Neural cell (in vitro differentiated cells): Measurements from ENCODE around the gene LRRC73. TPM values are rescaled to one million over a fixed set of nuclear protein-coding genes. Genes with fewer than 3 reads are reported as not detected.
"Not testable (repeated sequence)": the region's sequence is repeated elsewhere in the genome, so short reads cannot be mapped to it uniquely, and the experiment has no call there.

Source experiments
- H2AFZ ChIP-seq: fragments of 200-600, 300-800 bp; sonication (generic), shearing (Covaris generic); 2 replicates; pipeline ENCODE4 v1.6.0; 2014; ENCODE audit warnings: low read depth, mild to moderate bottlenecking, antibody characterized with exemption, low read length, moderate library complexity
- H3F3A ChIP-seq: fragments of 200-600 bp; shearing (Covaris generic); 2 replicates; pipeline ENCODE4 v1.6.1; 2016; ENCODE audit warnings: mild to moderate bottlenecking, moderate library complexity, mixed read lengths, antibody characterized with exemption, low read length; ENCODE audit not compliant: insufficient read depth, poor library complexity, severe bottlenecking
- H3K27ac ChIP-seq: fragments of 200-600, 300-800 bp; sonication (generic), shearing (Covaris generic); 2 replicates; pipeline ENCODE4 v1.5.1; 2014; ENCODE audit warnings: mild to moderate bottlenecking, low read length, moderate library complexity
- H3K27me3 ChIP-seq: fragments of 300-800, 200-600 bp; sonication (generic), shearing (Covaris generic); 2 replicates; pipeline ENCODE4 v1.6.0; 2014; ENCODE audit warnings: mild to moderate bottlenecking, low read depth, low read length, moderate library complexity; ENCODE audit not compliant: insufficient read depth
- H3K36me3 ChIP-seq: fragments of 300-800, 200-600 bp; sonication (generic), shearing (Covaris generic); 2 replicates; pipeline ENCODE4 v1.5.1; 2014; ENCODE audit warnings: mild to moderate bottlenecking, antibody characterized with exemption, low read length, moderate library complexity; ENCODE audit not compliant: insufficient read depth
- H3K4me2 ChIP-seq: fragments of 300-800, 200-600 bp; sonication (generic), shearing (Covaris generic); 2 replicates; pipeline ENCODE4 v1.6.0; 2014; ENCODE audit warnings: mild to moderate bottlenecking, low read length
- H3K4me3 ChIP-seq: fragments of 300-800, 200-600 bp; sonication (generic), shearing (Covaris generic); 2 replicates; pipeline ENCODE4 v1.5.1; 2014; ENCODE audit warnings: mild to moderate bottlenecking, low read length, moderate library complexity
- H3K79me2 ChIP-seq: fragments of 200-600 bp; shearing (Covaris generic); replicated peaks from 2 replicates; pipeline ENCODE4 v1.6.0; 2014; ENCODE audit warnings: mild to moderate bottlenecking, low read length, moderate library complexity; ENCODE audit not compliant: insufficient read depth
- H3K9ac ChIP-seq: fragments of 300-800, 200-600 bp; sonication (generic), shearing (Covaris generic); 2 replicates; pipeline ENCODE4 v1.6.1; 2016; ENCODE audit warnings: mild to moderate bottlenecking, low read length, mixed read lengths
- H3K9me2 ChIP-seq: fragments of 200-600 bp; shearing (Covaris generic); 2 replicates; pipeline ENCODE4 v1.6.1; 2016; ENCODE audit warnings: mild to moderate bottlenecking, low read length, mixed read lengths; ENCODE audit not compliant: insufficient read depth
- H3K9me3 ChIP-seq: fragments of 200-600, 300-800 bp; sonication (generic), shearing (Covaris generic); 2 replicates; pipeline ENCODE4 v1.6.1; 2016; ENCODE audit warnings: mild to moderate bottlenecking, mixed run types, low read length, moderate library complexity, mixed read lengths
- H4K20me1 ChIP-seq: fragments of 200-600 bp; shearing (Covaris generic); 2 replicates; pipeline ENCODE4 v1.6.1; 2016; ENCODE audit warnings: mild to moderate bottlenecking, mixed run types; ENCODE audit not compliant: insufficient read depth
- EP300 ChIP-seq: fragments of 450-650 bp; conservative IDR thresholded peaks from 2 replicates; pipeline ENCODE4 v1.6.1; 2014; ENCODE audit warnings: antibody characterized with exemption, mild to moderate bottlenecking, moderate library complexity; ENCODE audit not compliant: poor library complexity, severe bottlenecking
- MXI1 ChIP-seq: fragments of 450-650 bp; conservative IDR thresholded peaks from 2 replicates; pipeline ENCODE4 v1.6.1; 2014; ENCODE audit warnings: antibody characterized with exemption, mild to moderate bottlenecking; ENCODE audit not compliant: poor library complexity, severe bottlenecking
- POLR2AphosphoS5 ChIP-seq: IDR thresholded peaks from 2 replicates; pipeline ENCODE4 v1.6.1; 2012
- RAD21 ChIP-seq: fragments of 450-650 bp; conservative IDR thresholded peaks from 2 replicates; pipeline ENCODE4 v1.6.1; 2014; ENCODE audit warnings: antibody characterized with exemption, mild to moderate bottlenecking, moderate library complexity
- SMC3 ChIP-seq: fragments of 450-650 bp; conservative IDR thresholded peaks from 2 replicates; pipeline ENCODE4 v1.6.1; 2014; ENCODE audit warnings: antibody characterized with exemption, mild to moderate bottlenecking, moderate library complexity; ENCODE audit not compliant: poor library complexity
- TAF1 ChIP-seq: IDR thresholded peaks from 2 replicates; pipeline ENCODE4 v1.6.1; 2012; ENCODE audit warnings: low read depth
- polyA plus RNA-seq: library from polyadenylated mRNA; depleted of rRNA; stranded (reverse); fragments of >200 nt; gene quantifications from 2 replicates; pipeline ENCODE4 v1.2.3, GENCODE V29; 2014
- TF ChIP-seq, protein P1 (sequence below): IDR thresholded peaks from 2 replicates; pipeline ENCODE4 v1.6.1; 2012; ENCODE audit warnings: borderline replicate concordance
- TF ChIP-seq, protein P2 (sequence below): fragments of 450-650 bp; IDR thresholded peaks from 2 replicates; pipeline ENCODE4 v1.5.1; 2014; ENCODE audit warnings: antibody characterized with exemption, mild to moderate bottlenecking, moderate library complexity; ENCODE audit not compliant: poor library complexity, severe bottlenecking

LRRC73 gene
- polyA plus RNA-seq, 1 donor from 2014 or later = 4.7 TPM

DNA sequence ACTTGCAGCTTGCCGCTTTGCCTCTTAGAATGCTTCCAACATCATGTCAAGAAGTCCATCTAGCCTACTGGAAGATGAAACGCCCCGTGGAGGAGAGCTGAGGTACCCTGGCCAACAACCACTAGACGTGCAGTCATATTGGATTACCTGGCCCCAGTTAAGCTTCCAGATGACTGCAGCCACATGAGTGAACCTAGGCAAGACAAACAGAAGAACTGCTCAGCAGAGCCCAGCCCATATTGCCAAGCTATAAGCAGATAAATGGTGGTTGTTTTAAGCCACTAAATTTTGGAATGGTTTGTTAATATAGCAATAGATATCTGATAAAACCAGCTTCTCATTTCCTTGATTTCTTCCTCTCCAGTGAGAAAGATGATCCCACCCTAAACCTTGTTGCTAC is 50.1 kb downstream of the LRRC73 start:
- Histone ChIP-seq H3F3A (no peaks in the 10 kb centered on the region), H2AFZ (no peak overlapping the region), H3K9me2 (no peaks in the 10 kb centered on the region), H3K27me3 (peaks cover 3% of the 10 kb centered on the region), H3K4me3 (no peak overlapping the region), H3K36me3 (no peaks in the 10 kb centered on the region), H3K4me2 (no peak overlapping the region), H3K9ac (no peak overlapping the region), H4K20me1 (no peaks in the 10 kb centered on the region), H3K79me2 (no peaks in the 10 kb centered on the region), H3K9me3 (no peaks in the 10 kb centered on the region), H3K27ac (no peak overlapping the region)
- TF ChIP-seq EP300 = no peak
- no peak for TF ChIP-seq POLR2AphosphoS5
- TF ChIP-seq TAF1 = no peak
- TF ChIP-seq, protein P1, sequence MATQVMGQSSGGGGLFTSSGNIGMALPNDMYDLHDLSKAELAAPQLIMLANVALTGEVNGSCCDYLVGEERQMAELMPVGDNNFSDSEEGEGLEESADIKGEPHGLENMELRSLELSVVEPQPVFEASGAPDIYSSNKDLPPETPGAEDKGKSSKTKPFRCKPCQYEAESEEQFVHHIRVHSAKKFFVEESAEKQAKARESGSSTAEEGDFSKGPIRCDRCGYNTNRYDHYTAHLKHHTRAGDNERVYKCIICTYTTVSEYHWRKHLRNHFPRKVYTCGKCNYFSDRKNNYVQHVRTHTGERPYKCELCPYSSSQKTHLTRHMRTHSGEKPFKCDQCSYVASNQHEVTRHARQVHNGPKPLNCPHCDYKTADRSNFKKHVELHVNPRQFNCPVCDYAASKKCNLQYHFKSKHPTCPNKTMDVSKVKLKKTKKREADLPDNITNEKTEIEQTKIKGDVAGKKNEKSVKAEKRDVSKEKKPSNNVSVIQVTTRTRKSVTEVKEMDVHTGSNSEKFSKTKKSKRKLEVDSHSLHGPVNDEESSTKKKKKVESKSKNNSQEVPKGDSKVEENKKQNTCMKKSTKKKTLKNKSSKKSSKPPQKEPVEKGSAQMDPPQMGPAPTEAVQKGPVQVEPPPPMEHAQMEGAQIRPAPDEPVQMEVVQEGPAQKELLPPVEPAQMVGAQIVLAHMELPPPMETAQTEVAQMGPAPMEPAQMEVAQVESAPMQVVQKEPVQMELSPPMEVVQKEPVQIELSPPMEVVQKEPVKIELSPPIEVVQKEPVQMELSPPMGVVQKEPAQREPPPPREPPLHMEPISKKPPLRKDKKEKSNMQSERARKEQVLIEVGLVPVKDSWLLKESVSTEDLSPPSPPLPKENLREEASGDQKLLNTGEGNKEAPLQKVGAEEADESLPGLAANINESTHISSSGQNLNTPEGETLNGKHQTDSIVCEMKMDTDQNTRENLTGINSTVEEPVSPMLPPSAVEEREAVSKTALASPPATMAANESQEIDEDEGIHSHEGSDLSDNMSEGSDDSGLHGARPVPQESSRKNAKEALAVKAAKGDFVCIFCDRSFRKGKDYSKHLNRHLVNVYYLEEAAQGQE = no peak

DNA sequence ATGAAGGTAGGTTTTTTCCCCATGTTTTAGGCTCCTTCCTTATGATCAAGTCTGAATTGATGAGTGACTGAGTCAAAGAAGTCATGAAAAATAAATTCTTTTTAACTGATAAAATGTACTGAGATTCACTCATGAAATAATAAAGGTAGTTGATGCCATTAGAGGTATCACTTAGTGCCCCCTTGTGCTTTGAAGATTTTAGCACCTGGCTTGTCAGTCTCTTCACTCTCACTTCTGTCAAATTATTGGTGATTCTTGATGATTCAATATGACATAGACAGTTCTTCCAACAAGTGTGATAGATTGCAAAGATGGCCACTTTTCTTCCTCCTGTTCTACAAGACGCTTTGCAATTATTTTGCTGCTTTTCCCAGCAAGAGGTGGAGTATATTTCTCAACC is 50.6 kb downstream of the LRRC73 start:
- TF ChIP-seq, protein P2, sequence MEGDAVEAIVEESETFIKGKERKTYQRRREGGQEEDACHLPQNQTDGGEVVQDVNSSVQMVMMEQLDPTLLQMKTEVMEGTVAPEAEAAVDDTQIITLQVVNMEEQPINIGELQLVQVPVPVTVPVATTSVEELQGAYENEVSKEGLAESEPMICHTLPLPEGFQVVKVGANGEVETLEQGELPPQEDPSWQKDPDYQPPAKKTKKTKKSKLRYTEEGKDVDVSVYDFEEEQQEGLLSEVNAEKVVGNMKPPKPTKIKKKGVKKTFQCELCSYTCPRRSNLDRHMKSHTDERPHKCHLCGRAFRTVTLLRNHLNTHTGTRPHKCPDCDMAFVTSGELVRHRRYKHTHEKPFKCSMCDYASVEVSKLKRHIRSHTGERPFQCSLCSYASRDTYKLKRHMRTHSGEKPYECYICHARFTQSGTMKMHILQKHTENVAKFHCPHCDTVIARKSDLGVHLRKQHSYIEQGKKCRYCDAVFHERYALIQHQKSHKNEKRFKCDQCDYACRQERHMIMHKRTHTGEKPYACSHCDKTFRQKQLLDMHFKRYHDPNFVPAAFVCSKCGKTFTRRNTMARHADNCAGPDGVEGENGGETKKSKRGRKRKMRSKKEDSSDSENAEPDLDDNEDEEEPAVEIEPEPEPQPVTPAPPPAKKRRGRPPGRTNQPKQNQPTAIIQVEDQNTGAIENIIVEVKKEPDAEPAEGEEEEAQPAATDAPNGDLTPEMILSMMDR = no peak
- TF ChIP-seq, protein P1 = no peak
- TF ChIP-seq RAD21 = no peak
- no peak for TF ChIP-seq SMC3
- no peak for TF ChIP-seq MXI1
- no peaks in the 10 kb centered on the region for H3F3A ChIP-seq
- no peaks in the 10 kb centered on the region for H3K79me2 ChIP-seq
- H3K27ac ChIP-seq = no peak overlapping the region
- no peak overlapping the region for H3K4me3 ChIP-seq
- H3K4me2 ChIP-seq = no peak overlapping the region
- no peak overlapping the region for H2AFZ ChIP-seq
- H3K9me3 ChIP-seq = no peaks in the 10 kb centered on the region
- H4K20me1 ChIP-seq = no peaks in the 10 kb centered on the region
- H3K27me3 ChIP-seq = peaks cover 3% of the 10 kb centered on the region
- H3K36me3 ChIP-seq = no peaks in the 10 kb centered on the region
- H3K9me2 ChIP-seq = no peaks in the 10 kb centered on the region
- no peak overlapping the region for H3K9ac ChIP-seq

DNA sequence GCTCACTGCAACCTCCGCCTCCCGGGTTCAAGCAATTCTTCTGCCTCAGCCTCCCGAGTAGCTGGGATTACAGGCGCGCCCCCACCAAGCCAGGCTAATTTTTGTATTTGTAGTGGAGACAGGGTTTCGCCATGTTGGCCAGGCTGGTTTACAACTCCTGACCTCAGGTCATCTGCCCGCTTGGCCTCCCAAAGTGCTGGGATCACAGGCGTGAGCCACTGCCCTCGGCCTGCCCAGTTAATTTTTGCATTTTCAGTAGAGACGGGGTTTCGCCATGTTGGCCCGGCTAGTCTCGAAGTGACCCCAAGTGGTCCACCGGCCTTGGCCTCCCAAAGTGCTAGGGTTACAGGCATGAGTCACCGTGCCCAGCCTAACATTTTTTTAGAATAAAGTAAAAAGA is 52.0 kb downstream of the LRRC73 start:
- not testable (repeated sequence) for H2AFZ ChIP-seq, H3K9me2 ChIP-seq, H3K36me3 ChIP-seq, H3K4me3 ChIP-seq, H3K9ac ChIP-seq, H3K27me3 ChIP-seq, H3K4me2 ChIP-seq, H3F3A ChIP-seq, H3K27ac ChIP-seq, H4K20me1 ChIP-seq, H3K9me3 ChIP-seq, H3K79me2 ChIP-seq
